ENCODE measurements around the gene SEC24D. TPM values are rescaled to one million over a fixed set of nuclear protein-coding genes. Genes with fewer than 3 reads are reported as not detected.

The SEC24D gene
- total RNA-seq, 1 experiment from 2014 or later, result 35.8 TPM

GRCh38 chr4:118680808-118681207, 155.1 kb downstream of the SEC24D start:
- no TSS peak for BruUV-seq (replicated peaks)
- TF ChIP-seq EZH2 (IDR thresholded peaks at IDR 0.05; ENCODE audit: borderline replicate concordance, low read depth, low read length, poor library complexity, severe bottlenecking), result no peak
- TF ChIP-seq, protein P1, sequence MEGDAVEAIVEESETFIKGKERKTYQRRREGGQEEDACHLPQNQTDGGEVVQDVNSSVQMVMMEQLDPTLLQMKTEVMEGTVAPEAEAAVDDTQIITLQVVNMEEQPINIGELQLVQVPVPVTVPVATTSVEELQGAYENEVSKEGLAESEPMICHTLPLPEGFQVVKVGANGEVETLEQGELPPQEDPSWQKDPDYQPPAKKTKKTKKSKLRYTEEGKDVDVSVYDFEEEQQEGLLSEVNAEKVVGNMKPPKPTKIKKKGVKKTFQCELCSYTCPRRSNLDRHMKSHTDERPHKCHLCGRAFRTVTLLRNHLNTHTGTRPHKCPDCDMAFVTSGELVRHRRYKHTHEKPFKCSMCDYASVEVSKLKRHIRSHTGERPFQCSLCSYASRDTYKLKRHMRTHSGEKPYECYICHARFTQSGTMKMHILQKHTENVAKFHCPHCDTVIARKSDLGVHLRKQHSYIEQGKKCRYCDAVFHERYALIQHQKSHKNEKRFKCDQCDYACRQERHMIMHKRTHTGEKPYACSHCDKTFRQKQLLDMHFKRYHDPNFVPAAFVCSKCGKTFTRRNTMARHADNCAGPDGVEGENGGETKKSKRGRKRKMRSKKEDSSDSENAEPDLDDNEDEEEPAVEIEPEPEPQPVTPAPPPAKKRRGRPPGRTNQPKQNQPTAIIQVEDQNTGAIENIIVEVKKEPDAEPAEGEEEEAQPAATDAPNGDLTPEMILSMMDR (conservative IDR thresholded peaks at IDR 0.05; ENCODE audit: low read depth, low read length), result no peak
- peaks cover 3% of the 10 kb centered on the region for H3K27me3 ChIP-seq (replicated peaks; ENCODE audit: insufficient read depth, low read depth, low read length, poor library complexity)
- ChIA-PET POLR2A (ENCODE audit: low non-redundant PET) (no interaction called here), CTCF (no interaction called here)
- peak; percentile 13 for DNase-seq (ENCODE audit: low spot score)
- no peak overlapping the region for H3K27ac ChIP-seq (ENCODE audit: low read depth, low read length, poor library complexity, severe bottlenecking)
- no peaks in the 10 kb centered on the region for H3K36me3 ChIP-seq (ENCODE audit: insufficient read depth, low read length, poor library complexity, severe bottlenecking)
- intact Hi-C loops (cut with micrococcal nuclease; ENCODE audit: unreplicated experiment), result no loop called here
- H3K4me3 ChIP-seq (ENCODE audit: low read depth, low read length, poor library complexity, severe bottlenecking), result no peak overlapping the region
- H3K4me1 ChIP-seq (ENCODE audit: insufficient read depth, low read length, poor library complexity, severe bottlenecking), result peaks cover 6% of the 10 kb centered on the region
- H3K9me3 ChIP-seq (ENCODE audit: low read depth, low read length, poor library complexity, severe bottlenecking), result no peaks in the 10 kb centered on the region

DNA sequence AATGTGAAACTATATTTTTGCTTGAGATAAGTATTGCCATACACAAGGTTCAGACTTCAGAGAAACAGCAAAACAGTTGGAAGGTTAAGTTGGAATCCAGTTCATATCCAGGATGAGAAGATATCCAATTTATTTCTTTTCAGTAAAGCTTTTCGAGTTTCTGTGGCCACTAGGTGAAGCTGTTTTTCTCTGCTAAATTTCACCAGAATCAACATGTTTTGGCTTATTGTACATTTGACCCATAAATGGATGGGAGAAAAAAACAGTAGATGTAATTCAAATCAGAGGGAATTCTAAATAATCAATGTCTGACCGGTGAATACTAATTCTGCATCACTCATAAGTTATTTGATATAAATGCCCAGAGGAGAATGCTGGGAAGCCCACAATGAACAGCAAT, 159.8 kb downstream of the SEC24D start:
- Histone ChIP-seq H3K4me1 (ENCODE audit: insufficient read depth, low read length, poor library complexity, severe bottlenecking) (no peaks in the 10 kb centered on the region), H3K9me3 (ENCODE audit: low read depth, low read length, poor library complexity, severe bottlenecking) (no peaks in the 10 kb centered on the region), H3K4me3 (ENCODE audit: low read depth, low read length, poor library complexity, severe bottlenecking) (no peak overlapping the region), H3K27ac (ENCODE audit: low read depth, low read length, poor library complexity, severe bottlenecking) (no peak overlapping the region), H3K27me3 (replicated peaks; ENCODE audit: insufficient read depth, low read depth, low read length, poor library complexity) (peaks cover 7% of the 10 kb centered on the region), H3K36me3 (ENCODE audit: insufficient read depth, low read length, poor library complexity, severe bottlenecking) (no peaks in the 10 kb centered on the region)
- no TSS peak for BruUV-seq (replicated peaks)
- intact Hi-C loops (cut with micrococcal nuclease; ENCODE audit: unreplicated experiment), result no loop called here
- POLR2A ChIA-PET (ENCODE audit: low non-redundant PET), result no interaction called here
- DNase-seq (ENCODE audit: low spot score), result no peak
- TF ChIP-seq EZH2 (IDR thresholded peaks at IDR 0.05; ENCODE audit: borderline replicate concordance, low read depth, low read length, poor library complexity, severe bottlenecking), result no peak
- TF ChIP-seq, protein P1 (conservative IDR thresholded peaks at IDR 0.05; ENCODE audit: low read depth, low read length), result peak; percentile 16; the same call in 1 of the 2 replicates
- CTCF ChIA-PET, result no interaction called here

Other genes with a start within 250 kb of the SEC24D start
- gene METTL14, start 150.7 kb downstream of the SEC24D start, total RNA-seq (2021), result 51.6 and 57.6 TPM in 2 replicates
- 0.20 and 0.26 TPM in 2 replicates for gene SYNPO2, start 52.7 kb upstream of the SEC24D start, total RNA-seq (2021)

Data from A673 (cell line).